GM23338 (cell line): ENCODE measurements around the gene SLC9A9. TPM values are rescaled to one million over a fixed set of nuclear protein-coding genes. Genes with fewer than 3 reads are reported as not detected.

Experiments
- ATAC-seq: fragments of 200-7000 bp; cut with Tn5 transposase; 3 replicates; pipeline ENCODE4 v1.9.1; 2020
- DNase-seq: peaks from one replicate; pipeline ENCODE4 v3.0.0-alpha.2; 2015; ENCODE audit warnings: low spot score
- H2AFZ ChIP-seq: fragments of 200-600 bp; sonication (generic); 2 replicates; pipeline ENCODE4 v1.8.0; 2016; ENCODE audit warnings: antibody characterized with exemption, mild to moderate bottlenecking, moderate library complexity
- H3F3A ChIP-seq: fragments of 200-600 bp; sonication (generic); replicated peaks from 2 replicates; pipeline ENCODE4 v1.8.0; 2017; ENCODE audit warnings: antibody characterized with exemption, mixed run types, low read depth
- H3K27ac ChIP-seq: fragments of 200-600 bp; sonication (generic); 2 replicates; pipeline ENCODE4 v1.6.1; 2016; ENCODE audit warnings: low read depth
- H3K27me3 ChIP-seq: fragments of 200-600 bp; sonication (generic); 2 replicates; pipeline ENCODE4 v1.8.0; 2016; ENCODE audit warnings: mild to moderate bottlenecking, mixed run types, moderate library complexity; ENCODE audit not compliant: insufficient read depth
- H3K36me3 ChIP-seq: fragments of 200-600 bp; sonication (generic); 2 replicates; pipeline ENCODE4 v1.8.0; 2016; ENCODE audit warnings: mild to moderate bottlenecking; ENCODE audit not compliant: insufficient read depth
- H3K4me1 ChIP-seq: fragments of 200-600 bp; sonication (generic); 2 replicates; pipeline ENCODE4 v1.8.0; 2016; ENCODE audit warnings: mild to moderate bottlenecking, moderate library complexity; ENCODE audit not compliant: insufficient read depth
- H3K4me2 ChIP-seq: fragments of 200-600 bp; sonication (generic); 2 replicates; pipeline ENCODE4 v1.7.1; 2017; ENCODE audit warnings: mixed run types
- H3K4me3 ChIP-seq: fragments of 200-600 bp; sonication (generic); 2 replicates; pipeline ENCODE4 v1.6.1; 2016; ENCODE audit warnings: mixed run types
- H3K79me2 ChIP-seq: fragments of 200-600 bp; sonication (generic); replicated peaks from 2 replicates; pipeline ENCODE4 v1.8.0; 2017; ENCODE audit warnings: mild to moderate bottlenecking; ENCODE audit not compliant: insufficient read depth
- H3K9me2 ChIP-seq: fragments of 200-600 bp; sonication (generic); 2 replicates; pipeline ENCODE4 v1.8.0; 2017; ENCODE audit not compliant: insufficient read depth
- H4K20me1 ChIP-seq: fragments of 200-600 bp; sonication (generic); replicated peaks from 2 replicates; pipeline ENCODE4 v1.8.0; 2017; ENCODE audit warnings: mild to moderate bottlenecking; ENCODE audit not compliant: insufficient read depth
- H3K27ac Mint-ChIP-seq: 2 replicates; pipeline ENCODE4 v1.8.0; 2020; ENCODE audit warnings: inconsistent platforms, mild to moderate bottlenecking, moderate library complexity, mixed read lengths
- H3K27me3 Mint-ChIP-seq: 3 replicates; pipeline ENCODE4 v1.8.0; 2022; ENCODE audit warnings: low read depth, mild to moderate bottlenecking, moderate library complexity, mixed read lengths, inconsistent platforms; ENCODE audit not compliant: insufficient read depth, poor library complexity
- H3K36me3 Mint-ChIP-seq: 3 replicates; pipeline ENCODE4 v1.8.0; 2021; ENCODE audit warnings: low read depth, mild to moderate bottlenecking, inconsistent platforms, moderate library complexity, mixed read lengths
- H3K4me1 Mint-ChIP-seq: 3 replicates; pipeline ENCODE4 v1.8.0; 2020; ENCODE audit warnings: mild to moderate bottlenecking, inconsistent platforms, mixed read lengths
- H3K4me3 Mint-ChIP-seq: 3 replicates; pipeline ENCODE4 v1.8.0; 2021; ENCODE audit warnings: moderate library complexity, mild to moderate bottlenecking, inconsistent platforms, mixed read lengths
- H3K9me3 Mint-ChIP-seq: 3 replicates; pipeline ENCODE4 v1.8.0; 2020; ENCODE audit warnings: moderate library complexity, mild to moderate bottlenecking, inconsistent platforms, mixed read lengths
- CREB1 ChIP-seq: fragments of 250-450 bp; sonication (Bioruptor Pico); IDR thresholded peaks from 2 replicates; pipeline ENCODE4 v1.5.0; 2020; ENCODE audit warnings: low read depth, mild to moderate bottlenecking, moderate library complexity
- JUNB ChIP-seq: IDR thresholded peaks from one replicate; pipeline ENCODE4 v1.6.1; 2016; ENCODE audit warnings: antibody characterized with exemption; ENCODE audit not compliant: unreplicated experiment
- NANOG ChIP-seq: IDR thresholded peaks from 2 replicates; pipeline ENCODE4 v1.6.1; 2016; ENCODE audit warnings: antibody characterized with exemption, borderline replicate concordance
- POLR2AphosphoS5 ChIP-seq: IDR thresholded peaks from 2 replicates; pipeline ENCODE4 v1.6.1; 2016; ENCODE audit warnings: antibody characterized with exemption, low read depth
- STAT1 ChIP-seq: IDR thresholded peaks from one replicate; pipeline ENCODE4 v1.6.1; 2016; ENCODE audit warnings: antibody characterized with exemption; ENCODE audit not compliant: unreplicated experiment
- ZNF331 ChIP-seq: fragments of 250-450 bp; sonication (Bioruptor Pico); IDR thresholded peaks from 2 replicates; pipeline ENCODE4 v1.5.0; 2020; ENCODE audit warnings: low read depth, mild to moderate bottlenecking, moderate library complexity
- polyA plus RNA-seq: library from polyadenylated mRNA; unstranded; fragments of >200 nt; fragmentation: Nextera tagmentation; extraction: Ambion mirVana; gene quantifications from 2 replicates; pipeline ENCODE4 v1.2.1, GENCODE V29; 2016
- total RNA-seq: library from RNA; depleted of rRNA; stranded (reverse); fragments of >200 nt; shearing (Covaris generic); gene quantifications from 2 replicates; pipeline ENCODE4 v1.2.3, GENCODE V29; 2014
- TF ChIP-seq, protein P1 (sequence below), 2 experiments: fragments of 200-600 bp in 1 of 2; sonication (generic) in 1 of 2; conservative IDR thresholded peaks; 2 replicates each; pipeline versions ENCODE4 v1.5.1 to v1.6.1; 2016 to 2017; ENCODE audit warnings: antibody characterized with exemption in 2 of 2, low read depth in 2 of 2, mild to moderate bottlenecking in 2 of 2, moderate library complexity in 1 of 2
- TF ChIP-seq, protein P2 (sequence below): IDR thresholded peaks from 2 replicates; pipeline ENCODE4 v1.6.1; 2016; ENCODE audit warnings: antibody characterized with exemption
- TF ChIP-seq, protein P3 (sequence below): fragments of 250-450 bp; sonication (Bioruptor Pico); IDR thresholded peaks from 2 replicates; pipeline ENCODE4 v1.5.0; 2020; ENCODE audit warnings: mild to moderate bottlenecking, moderate library complexity

Gene SLC9A9
- total and polyA plus RNA-seq, 2 experiments from 2014 or later: 1.3 to 1.6 TPM

DNA sequence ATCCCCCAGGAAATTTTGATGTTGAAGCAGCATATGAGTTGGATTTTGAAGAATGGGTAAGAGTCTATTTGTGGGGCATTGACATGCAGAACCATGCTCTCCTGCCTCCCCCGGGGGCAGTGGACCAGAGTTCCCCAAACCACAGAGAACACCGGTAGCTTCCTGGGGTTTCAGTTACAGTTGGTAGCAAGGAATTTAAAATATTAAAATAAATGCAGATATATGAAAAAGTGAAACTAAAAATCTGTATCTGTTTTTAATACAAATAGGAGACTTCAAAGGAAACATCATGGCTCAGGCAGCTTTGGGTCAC is 37.4 kb downstream of the SLC9A9 start:
- no peaks in the 10 kb centered on the region for H3K79me2 ChIP-seq
- H3K4me3 ChIP-seq: no peak overlapping the region
- H3K9me2 ChIP-seq: no peaks in the 10 kb centered on the region
- no peak for DNase-seq
- Mint-ChIP-seq H3K4me1 (peaks cover 14% of the 10 kb centered on the region), H3K4me3 (no peak overlapping the region), H3K36me3 (no peaks in the 10 kb centered on the region), H3K9me3 (no peaks in the 10 kb centered on the region), H3K27me3 (peaks cover 5% of the 10 kb centered on the region), H3K27ac (no peak overlapping the region)
- ATAC-seq: no peak
- no peaks in the 10 kb centered on the region for H4K20me1 ChIP-seq
- H3K4me1 ChIP-seq: peaks cover 6% of the 10 kb centered on the region; the same call in 1 of the 2 replicates
- H2AFZ ChIP-seq: no peak overlapping the region
- H3K27me3 ChIP-seq: no peaks in the 10 kb centered on the region
- no peak overlapping the region for H3K4me2 ChIP-seq
- no peak overlapping the region for H3K27ac ChIP-seq
- no peaks in the 10 kb centered on the region for H3K36me3 ChIP-seq
- no peaks in the 10 kb centered on the region for H3F3A ChIP-seq
- TF ChIP-seq NANOG (no peak), CREB1 (CRISPR knock-in tag) (no peak)
- TF ChIP-seq, protein P1, sequence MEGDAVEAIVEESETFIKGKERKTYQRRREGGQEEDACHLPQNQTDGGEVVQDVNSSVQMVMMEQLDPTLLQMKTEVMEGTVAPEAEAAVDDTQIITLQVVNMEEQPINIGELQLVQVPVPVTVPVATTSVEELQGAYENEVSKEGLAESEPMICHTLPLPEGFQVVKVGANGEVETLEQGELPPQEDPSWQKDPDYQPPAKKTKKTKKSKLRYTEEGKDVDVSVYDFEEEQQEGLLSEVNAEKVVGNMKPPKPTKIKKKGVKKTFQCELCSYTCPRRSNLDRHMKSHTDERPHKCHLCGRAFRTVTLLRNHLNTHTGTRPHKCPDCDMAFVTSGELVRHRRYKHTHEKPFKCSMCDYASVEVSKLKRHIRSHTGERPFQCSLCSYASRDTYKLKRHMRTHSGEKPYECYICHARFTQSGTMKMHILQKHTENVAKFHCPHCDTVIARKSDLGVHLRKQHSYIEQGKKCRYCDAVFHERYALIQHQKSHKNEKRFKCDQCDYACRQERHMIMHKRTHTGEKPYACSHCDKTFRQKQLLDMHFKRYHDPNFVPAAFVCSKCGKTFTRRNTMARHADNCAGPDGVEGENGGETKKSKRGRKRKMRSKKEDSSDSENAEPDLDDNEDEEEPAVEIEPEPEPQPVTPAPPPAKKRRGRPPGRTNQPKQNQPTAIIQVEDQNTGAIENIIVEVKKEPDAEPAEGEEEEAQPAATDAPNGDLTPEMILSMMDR (conservative IDR thresholded peaks at IDR 0.05; ENCODE audit: low read depth in 2 of 2): no peak
- TF ChIP-seq, protein P2, sequence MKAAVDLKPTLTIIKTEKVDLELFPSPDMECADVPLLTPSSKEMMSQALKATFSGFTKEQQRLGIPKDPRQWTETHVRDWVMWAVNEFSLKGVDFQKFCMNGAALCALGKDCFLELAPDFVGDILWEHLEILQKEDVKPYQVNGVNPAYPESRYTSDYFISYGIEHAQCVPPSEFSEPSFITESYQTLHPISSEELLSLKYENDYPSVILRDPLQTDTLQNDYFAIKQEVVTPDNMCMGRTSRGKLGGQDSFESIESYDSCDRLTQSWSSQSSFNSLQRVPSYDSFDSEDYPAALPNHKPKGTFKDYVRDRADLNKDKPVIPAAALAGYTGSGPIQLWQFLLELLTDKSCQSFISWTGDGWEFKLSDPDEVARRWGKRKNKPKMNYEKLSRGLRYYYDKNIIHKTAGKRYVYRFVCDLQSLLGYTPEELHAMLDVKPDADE: no peak

DNA sequence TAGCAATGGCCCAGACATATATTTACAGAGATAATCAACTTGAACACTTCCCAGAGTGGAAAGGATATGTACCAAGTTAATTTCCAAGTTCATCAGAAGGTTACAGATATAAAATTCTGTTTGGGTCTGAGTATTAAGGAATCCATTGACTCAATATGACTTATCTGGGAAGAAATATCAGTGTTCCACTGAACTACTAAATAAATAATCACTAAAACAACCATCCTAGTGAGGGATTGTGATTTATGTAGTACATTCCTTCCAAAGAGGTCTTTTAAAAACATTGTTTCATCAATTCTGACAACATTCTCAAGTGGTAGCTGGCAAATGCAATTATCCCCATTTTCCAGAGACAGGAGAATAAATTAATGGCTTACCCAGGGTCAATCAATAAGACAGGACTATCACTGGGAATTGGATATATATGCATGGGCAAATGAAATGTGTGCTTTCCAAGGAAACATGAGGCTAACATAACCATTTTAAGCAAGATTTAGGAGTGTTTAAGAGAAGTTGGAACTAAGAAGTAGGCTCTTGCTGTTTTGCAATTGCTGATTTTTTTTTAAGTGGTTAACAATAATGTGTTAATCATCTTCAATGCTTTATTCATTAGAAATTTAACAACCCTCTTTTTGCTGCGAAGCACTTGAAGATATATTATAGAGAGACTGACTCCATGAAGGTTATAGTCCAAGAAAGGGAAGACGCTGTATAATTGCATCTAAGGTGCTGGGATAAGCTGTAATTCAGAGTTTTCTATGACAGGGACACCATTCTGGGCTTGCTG is 37.9 kb downstream of the SLC9A9 start:
- Histone ChIP-seq H2AFZ (no peak overlapping the region), H3F3A (no peaks in the 10 kb centered on the region), H3K9me2 (no peaks in the 10 kb centered on the region), H3K4me1 (peaks cover 7% of the 10 kb centered on the region; the same call in 1 of the 2 replicates), H4K20me1 (no peaks in the 10 kb centered on the region), H3K27me3 (no peaks in the 10 kb centered on the region), H3K79me2 (no peaks in the 10 kb centered on the region), H3K36me3 (no peaks in the 10 kb centered on the region), H3K27ac (no peak overlapping the region), H3K4me2 (no peak overlapping the region), H3K4me3 (no peak overlapping the region)
- peaks cover 20% of the 10 kb centered on the region for H3K4me1 Mint-ChIP-seq
- no peaks in the 10 kb centered on the region for H3K9me3 Mint-ChIP-seq
- H3K4me3 Mint-ChIP-seq: no peak overlapping the region
- H3K27me3 Mint-ChIP-seq: peaks cover 5% of the 10 kb centered on the region
- H3K36me3 Mint-ChIP-seq: no peaks in the 10 kb centered on the region
- DNase-seq (no peak), ATAC-seq (no peak)
- H3K27ac Mint-ChIP-seq: no peak overlapping the region
- TF ChIP-seq, protein P1 (conservative IDR thresholded peaks at IDR 0.05; ENCODE audit: low read depth in 2 of 2): no peak
- TF ChIP-seq POLR2AphosphoS5: no peak
- TF ChIP-seq ZNF331 (CRISPR knock-in tag): no peak
- no peak for TF ChIP-seq CREB1 (CRISPR knock-in tag)
- TF ChIP-seq, protein P3, sequence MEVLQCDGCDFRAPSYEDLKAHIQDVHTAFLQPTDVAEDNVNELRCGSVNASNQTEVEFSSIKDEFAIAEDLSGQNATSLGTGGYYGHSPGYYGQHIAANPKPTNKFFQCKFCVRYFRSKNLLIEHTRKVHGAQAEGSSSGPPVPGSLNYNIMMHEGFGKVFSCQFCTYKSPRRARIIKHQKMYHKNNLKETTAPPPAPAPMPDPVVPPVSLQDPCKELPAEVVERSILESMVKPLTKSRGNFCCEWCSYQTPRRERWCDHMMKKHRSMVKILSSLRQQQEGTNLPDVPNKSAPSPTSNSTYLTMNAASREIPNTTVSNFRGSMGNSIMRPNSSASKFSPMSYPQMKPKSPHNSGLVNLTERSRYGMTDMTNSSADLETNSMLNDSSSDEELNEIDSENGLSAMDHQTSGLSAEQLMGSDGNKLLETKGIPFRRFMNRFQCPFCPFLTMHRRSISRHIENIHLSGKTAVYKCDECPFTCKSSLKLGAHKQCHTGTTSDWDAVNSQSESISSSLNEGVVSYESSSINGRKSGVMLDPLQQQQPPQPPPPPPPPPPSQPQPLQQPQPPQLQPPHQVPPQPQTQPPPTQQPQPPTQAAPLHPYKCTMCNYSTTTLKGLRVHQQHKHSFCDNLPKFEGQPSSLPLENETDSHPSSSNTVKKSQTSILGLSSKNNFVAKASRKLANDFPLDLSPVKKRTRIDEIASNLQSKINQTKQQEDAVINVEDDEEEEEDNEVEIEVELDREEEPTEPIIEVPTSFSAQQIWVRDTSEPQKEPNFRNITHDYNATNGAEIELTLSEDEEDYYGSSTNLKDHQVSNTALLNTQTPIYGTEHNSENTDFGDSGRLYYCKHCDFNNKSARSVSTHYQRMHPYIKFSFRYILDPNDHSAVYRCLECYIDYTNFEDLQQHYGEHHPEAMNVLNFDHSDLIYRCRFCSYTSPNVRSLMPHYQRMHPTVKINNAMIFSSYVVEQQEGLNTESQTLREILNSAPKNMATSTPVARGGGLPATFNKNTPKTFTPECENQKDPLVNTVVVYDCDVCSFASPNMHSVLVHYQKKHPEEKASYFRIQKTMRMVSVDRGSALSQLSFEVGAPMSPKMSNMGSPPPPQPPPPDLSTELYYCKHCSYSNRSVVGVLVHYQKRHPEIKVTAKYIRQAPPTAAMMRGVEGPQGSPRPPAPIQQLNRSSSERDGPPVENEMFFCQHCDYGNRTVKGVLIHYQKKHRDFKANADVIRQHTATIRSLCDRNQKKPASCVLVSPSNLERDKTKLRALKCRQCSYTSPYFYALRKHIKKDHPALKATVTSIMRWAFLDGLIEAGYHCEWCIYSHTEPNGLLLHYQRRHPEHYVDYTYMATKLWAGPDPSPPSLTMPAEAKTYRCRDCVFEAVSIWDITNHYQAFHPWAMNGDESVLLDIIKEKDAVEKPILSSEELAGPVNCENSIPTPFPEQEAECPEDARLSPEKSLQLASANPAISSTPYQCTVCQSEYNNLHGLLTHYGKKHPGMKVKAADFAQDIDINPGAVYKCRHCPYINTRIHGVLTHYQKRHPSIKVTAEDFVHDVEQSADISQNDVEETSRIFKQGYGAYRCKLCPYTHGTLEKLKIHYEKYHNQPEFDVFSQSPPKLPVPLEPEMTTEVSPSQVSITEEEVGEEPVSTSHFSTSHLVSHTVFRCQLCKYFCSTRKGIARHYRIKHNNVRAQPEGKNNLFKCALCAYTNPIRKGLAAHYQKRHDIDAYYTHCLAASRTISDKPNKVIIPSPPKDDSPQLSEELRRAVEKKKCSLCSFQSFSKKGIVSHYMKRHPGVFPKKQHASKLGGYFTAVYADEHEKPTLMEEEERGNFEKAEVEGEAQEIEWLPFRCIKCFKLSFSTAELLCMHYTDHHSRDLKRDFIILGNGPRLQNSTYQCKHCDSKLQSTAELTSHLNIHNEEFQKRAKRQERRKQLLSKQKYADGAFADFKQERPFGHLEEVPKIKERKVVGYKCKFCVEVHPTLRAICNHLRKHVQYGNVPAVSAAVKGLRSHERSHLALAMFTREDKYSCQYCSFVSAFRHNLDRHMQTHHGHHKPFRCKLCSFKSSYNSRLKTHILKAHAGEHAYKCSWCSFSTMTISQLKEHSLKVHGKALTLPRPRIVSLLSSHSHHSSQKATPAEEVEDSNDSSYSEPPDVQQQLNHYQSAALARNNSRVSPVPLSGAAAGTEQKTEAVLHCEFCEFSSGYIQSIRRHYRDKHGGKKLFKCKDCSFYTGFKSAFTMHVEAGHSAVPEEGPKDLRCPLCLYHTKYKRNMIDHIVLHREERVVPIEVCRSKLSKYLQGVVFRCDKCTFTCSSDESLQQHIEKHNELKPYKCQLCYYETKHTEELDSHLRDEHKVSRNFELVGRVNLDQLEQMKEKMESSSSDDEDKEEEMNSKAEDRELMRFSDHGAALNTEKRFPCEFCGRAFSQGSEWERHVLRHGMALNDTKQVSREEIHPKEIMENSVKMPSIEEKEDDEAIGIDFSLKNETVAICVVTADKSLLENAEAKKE (CRISPR knock-in tag): no peak
- TF ChIP-seq STAT1: no peak
- TF ChIP-seq NANOG: no peak
- TF ChIP-seq JUNB: no peak
